Colon (tissue), 2 donors: ENCODE results near the gene KPNA1.
"Not testable (repeated sequence)": the region's sequence is repeated elsewhere in the genome, so short reads cannot be mapped to it uniquely, and the experiment has no call there.

Source experiments
- FAIRE-seq: peaks from 2 replicates; lab custom pipeline; 2012; peaks lifted over from hg19 to GRCh38; lab: Jason Lieb, UNC
- donor health status: control.
- donor health status: control.

KPNA1 gene

DNA sequence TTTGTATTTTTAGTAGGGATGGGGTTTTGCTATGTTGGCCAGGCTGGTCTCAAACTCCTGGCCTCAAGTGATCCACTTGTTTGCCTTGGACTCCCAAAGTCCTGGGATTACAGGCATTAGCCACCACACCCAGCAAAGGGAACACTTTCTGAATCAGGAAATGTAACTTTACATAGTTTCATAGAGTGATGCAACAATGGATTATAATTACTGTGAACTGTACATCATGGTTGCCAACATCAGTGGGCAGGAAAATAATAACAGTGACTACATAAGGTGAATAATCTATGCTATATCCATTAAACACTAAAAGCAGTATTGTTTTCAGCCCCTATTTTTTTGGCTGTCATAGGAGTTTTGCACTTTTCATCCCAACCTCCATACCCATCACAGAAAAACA lies 5.0 kb upstream of the KPNA1 start:
- no peak for FAIRE-seq

DNA sequence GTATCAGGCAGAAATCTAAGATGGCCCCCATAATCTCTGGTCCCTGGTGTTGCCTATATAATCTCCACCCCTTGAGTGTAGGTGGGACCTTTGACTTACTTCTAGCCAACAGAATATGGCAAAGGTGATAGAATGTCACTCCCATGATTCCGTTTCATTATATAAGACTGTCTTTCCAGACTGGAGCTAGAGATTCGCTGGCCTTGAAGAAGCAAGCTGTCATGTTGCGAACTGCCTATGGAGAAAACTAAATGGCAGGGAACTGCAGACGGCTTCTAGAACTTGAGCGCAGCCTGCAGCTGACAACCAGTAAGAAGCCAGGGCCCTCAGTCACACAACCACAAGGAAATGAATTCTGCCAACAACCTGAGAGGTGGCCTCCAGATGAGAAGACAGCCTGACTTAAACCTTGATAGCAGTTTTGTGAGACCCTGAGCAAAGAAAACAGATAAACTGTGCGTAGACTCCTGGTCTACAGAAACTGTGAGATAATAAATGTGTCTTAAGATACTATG lies 2.2 kb upstream of the KPNA1 start:
- no peak for FAIRE-seq

DNA sequence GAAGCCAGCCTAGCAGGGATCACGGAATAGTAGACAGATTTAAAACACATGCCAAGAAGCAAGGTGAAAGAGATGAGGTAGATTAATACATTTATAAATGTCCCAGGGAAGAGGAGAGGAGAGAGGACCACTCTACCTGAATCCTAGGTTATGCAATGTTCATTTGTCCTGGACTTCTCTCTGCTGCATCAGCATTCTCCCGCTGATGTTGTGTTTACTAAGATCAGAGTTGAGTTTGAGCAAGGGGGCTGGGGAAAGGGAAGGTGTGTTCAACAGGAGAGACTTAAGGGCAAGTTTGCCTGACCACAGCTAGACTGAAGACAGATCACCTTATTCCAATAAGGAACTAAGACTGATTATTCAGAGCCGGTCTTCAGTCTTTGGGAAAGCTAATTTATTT lies 1.1 kb upstream of the KPNA1 start:
- no peak for FAIRE-seq

DNA sequence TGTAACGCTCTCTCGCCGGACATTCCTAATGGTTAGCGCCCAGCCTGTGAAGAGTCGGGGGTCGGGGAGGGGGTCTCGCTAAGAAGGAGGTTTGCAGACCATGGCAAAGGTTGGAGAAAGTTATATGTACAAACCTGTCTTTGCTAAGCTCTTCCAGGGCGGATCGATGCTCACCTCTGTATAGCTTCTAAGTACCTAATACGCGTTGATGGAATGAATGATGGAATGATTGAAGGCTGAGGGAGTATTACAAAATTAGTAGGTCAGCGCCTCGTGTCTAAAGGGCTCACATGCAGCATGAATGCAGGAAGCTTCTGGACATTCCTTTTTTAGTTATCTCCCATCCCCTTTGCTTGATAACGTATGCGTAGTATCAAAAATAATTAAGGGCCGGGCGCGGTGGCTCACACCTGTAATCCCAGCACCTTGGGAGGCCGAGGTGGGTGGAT lies 305 bp upstream of the KPNA1 start:
- FAIRE-seq = no peak

DNA sequence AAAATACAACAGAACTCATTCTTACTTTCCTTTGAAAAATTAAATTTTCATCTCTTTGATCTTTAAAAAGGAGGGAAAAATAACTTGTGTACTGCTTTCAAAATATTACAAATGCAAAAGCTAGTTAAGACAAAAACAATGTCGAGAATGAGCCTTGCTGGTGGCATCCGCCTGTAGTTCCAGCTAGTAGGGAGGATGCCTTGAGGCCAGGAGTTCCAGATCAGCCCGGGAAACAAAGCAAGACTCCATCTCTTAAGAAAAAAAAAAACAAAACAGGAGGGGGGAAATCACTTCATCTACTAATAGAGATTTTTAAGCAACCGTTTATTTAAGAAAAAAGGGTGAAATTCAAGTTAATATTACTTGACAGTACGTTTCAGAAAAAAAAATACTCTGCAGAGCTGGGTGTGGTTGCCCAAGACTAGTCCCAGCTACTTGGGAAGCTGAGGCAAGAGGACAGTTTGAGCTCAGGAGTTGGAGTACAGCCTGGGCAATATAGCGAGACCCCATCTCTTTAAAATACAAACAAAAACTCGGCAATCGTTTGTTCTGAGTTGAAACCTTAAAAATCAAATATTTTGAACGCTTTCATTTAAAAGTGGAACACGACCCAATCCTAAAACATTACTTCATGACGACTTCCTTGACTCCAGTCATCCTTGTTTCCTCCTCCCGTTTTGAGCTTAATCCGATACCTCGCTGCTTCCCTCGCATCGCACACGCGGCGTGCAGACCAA lies 1.2 kb downstream of the KPNA1 start:
- FAIRE-seq = no peak

DNA sequence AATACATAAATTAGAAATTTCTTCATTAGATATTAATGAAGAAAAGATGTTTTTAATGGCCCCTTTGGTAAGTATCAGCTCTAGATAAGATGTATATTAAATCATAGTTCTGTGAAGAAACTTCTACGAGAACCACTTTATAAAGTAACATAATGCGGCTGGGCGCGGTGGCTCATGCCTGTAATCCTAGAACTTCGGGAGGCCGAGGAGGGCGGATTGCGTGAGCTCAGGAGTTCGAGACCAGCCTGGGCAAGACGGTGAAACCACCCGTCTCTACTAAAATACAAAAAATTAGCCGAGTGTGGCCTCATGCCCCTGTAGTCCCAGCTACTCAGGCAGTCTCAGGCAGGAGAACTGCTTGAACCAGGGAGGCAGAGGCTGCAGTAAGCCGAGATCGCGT lies 2.5 kb downstream of the KPNA1 start:
- FAIRE-seq = no peak

DNA sequence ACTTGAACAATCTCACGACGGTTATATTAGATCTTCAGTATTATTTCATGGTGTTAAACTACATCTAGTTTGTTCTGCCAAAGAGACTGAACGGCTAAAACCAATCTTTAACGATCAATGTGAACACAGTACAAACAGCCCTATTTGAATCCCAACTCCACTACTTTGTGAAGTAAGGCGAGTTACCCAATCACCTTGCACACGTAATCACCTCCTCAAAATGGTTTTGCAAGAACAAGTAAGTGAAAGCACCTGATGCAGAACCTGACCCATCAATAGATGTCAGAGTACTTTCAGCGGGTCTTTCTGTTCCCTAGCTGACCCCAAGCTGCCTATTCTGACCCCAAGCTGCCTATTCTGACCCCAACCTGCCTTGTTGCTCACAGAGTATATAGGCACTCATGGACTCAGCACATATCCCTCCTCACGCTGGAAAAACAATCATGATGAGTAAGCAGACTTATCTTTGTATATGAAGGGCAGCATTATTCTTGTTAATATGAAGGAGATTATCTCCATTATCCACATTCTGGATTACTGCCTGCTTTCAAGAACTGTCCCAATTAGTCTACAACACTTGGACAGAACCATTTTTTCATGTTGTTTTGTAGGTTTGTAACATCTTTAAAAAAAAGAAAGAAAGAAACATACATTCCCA lies 3.7 kb downstream of the KPNA1 start:
- no peak for FAIRE-seq

DNA sequence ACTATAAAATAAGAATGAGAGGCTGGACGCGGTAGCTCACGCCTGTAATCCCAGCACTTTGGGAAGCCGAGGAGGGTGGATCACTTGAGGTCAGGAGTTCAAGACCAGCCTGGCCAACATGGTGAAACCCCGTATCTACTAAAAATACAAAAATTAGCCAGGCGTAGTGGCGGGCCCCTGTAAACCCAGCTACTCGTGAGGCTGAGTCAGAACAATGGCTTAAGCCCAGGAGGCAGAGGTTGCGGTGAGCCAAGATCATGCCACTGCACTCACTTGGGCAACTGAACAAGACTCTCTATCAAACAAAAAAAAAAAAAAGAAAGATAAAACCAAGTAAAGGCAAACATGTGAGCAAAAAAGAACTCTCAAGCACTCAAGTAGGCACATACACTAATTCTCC lies 5.8 kb downstream of the KPNA1 start:
- not testable (repeated sequence) for FAIRE-seq

DNA sequence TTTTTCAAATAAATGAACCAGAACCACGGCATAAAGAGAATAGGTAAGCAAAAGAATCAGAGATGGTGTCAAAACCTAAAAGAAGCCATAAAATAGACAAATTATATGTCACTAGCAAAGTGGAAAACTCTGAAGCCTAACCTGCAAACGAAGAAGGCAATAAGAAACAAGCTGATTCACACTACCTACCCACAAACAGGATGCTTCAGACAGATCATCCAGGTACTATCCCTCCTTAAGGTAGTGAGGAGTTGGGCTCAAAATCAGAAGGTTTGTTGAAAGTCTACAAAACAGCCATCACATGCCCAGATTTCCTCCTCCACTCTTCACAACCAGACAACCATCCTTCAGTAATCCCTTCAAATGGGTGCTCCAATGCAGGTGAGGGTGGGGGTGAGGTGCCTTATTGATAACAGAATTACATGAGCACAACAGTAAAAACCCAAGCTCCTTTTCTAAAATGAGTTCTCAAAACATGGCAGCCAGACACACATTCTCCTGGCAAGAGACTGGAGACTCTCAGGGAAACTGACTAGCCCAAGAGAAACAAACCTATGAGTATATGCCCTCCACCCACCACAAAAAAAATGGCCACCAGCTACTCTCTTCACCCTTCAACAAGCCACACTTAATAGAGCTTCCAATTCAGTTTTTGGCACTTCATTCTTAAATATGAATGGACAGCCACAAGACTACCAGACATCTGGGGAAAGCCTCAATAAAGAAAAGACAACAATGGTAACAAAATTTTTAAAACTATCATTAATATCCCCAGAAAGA lies 6.4 kb downstream of the KPNA1 start:
- no peak for FAIRE-seq

DNA sequence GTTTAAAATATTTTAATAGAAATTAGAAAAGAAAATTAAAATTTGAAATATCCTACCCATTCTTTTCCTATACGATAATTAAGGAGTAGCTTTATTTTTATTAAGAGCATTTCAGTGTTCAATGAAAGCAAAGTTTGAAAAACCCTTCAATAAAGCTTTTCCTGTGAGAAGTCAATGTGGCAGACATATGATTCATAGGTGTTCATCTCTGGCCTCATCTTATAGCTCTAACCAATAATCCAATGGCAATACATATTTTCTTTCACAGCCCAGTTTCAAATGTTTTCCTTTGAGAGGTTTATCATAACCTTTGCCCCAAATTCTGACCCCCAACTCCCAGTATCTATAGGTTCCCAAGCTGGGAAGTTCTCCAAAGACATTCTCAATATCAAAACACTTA lies 8.3 kb downstream of the KPNA1 start:
- no peak for FAIRE-seq

DNA sequence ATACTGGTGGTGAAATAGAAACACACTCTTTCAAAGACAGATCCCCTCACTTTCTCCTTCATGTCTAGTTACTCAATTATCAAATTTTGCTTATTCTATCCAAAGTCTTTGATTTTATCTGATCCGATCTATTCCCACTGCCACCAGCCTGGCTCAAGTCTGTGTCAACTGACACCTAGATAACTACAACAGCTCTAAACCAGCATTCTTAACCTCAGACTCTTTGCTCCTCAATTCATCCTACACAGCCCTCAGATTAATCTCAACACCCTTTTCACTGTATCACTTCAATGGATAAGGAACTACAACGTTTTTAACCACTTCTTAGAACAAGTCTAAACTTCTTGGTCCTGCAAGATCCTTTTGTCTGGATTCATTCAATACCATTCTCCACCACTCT lies 9.1 kb downstream of the KPNA1 start:
- no peak for FAIRE-seq

DNA sequence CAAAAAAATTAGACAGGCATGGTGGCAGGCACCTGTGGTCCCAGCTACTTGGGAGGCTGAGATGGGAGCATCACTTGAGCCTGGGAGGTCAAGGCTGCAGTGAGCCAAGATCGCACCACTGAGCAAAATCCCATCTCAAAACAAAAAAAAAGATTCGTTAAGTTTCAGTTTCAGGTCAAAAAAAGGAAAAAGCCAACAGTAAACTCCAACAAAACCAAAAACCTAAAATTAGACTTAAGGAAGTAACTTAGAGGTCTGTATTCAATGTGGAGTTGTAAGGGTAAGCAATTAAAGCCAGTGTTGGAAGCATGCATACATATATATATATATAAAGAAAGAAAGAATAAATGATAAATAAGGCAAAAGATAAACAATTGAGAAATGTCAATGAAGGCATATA lies 11.8 kb downstream of the KPNA1 start:
- FAIRE-seq = no peak

DNA sequence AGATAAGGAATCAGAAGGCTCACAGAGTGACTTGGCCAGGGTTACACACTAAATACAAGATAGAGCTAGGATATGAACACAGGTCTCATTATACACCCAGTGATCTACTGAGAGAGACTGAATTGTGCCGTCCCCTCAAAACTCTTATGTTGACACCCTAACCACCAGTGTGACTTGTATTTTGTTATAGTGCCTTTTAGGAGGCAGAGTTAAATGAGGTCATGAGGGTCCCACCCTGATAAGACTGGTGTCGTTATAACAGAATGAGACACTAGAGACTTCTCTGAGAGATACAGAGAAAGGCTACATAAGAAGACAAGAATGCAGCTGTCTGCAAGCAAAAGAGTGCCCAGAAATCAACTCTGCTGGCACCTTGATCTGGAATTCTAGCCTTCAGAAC lies 12.6 kb downstream of the KPNA1 start:
- FAIRE-seq = no peak

DNA sequence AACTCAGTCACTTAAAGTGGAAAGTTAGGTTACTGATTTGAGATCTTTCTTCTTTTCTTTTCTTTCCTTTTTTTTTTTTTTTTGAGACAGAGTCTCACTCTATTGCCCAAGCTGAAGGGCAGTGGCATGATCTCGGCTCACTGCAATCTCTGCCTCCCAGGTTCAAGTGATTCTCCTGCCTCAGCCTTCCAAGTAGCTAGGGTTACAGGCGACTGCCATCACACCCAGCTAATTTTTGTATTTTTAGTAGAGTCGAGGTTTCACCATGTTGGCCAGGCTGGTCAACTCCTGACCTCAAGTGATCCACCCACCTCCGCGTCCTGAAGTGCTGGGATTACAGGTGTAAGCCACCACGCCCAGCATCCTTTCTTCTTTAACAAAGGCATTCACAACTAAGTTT lies 13.8 kb downstream of the KPNA1 start:
- not testable (repeated sequence) for FAIRE-seq

DNA sequence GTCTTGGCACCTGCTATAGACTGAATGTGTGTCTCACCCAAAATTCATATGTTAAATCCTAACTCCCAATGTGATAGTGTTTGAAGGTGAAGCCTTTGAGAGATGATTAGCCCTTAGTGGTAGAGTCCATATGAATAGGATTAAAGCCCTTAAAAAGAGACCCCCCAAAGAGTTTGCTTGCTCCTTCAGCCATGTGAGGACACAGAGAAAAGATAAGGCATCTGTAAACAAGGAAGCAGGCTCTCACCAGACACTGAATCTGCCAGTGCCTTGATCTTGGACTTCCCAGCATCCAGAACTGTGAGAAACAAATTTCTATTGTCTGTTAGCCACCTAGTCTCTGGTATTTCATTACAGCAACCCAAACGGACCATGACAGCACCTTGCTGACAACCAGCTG lies 16.6 kb downstream of the KPNA1 start:
- FAIRE-seq = no peak

DNA sequence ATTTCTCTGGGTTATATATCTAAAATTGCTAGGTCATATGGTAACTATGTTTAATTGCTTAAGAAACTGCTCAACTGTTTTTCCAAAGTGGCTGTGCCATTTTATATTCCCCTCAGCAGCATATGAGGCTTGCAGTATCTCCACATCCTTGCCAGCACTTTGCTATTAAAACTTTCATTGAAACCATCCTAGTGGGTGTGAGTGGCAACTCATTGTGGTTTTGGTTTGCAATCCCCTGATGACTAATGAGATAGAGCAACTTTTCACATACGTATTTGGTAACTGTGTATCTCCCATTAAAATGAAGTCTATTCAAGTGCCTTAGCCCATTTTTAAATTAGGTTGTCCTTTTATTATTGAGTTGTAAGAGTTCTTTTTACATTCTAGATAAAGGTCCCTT lies 17.3 kb downstream of the KPNA1 start:
- no peak for FAIRE-seq

DNA sequence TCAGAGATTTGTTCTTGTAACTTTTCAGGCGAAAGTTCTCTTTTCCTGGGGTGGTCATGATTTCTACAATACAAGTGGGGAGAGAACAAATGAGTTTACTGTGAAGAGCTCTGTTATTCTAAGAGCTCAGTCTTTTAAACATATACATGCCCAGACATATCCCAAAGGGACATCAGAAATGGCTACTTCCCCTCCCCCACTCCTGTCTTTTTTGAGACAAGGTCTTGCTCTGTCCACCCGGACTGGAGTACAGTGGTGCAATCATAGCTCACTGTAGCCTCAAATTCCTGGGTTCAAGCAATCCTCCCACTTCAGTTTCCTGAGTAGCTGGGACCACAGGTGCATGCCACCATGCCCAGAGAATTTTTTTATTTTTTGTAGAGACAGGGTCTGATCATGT lies 18.2 kb downstream of the KPNA1 start:
- no peak for FAIRE-seq

DNA sequence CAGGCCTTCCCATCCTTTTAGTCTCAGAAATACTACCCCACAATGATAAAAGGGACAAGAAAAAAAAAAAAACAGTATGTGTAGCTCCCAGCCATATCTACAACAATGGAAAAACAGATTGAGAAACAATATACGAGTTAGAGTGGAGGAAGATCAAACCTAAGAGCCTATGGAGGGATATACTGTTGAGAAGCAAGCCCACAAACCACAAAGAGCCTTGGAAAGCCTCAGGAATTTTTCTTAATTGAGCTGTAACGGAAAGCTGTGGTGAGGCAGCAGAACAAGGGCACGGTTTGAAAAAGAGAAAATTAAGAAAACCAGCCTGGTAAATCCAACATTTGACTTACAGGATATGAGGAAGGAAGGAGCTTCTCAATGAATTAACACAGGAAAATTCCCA lies 21.4 kb downstream of the KPNA1 start:
- no peak for FAIRE-seq

DNA sequence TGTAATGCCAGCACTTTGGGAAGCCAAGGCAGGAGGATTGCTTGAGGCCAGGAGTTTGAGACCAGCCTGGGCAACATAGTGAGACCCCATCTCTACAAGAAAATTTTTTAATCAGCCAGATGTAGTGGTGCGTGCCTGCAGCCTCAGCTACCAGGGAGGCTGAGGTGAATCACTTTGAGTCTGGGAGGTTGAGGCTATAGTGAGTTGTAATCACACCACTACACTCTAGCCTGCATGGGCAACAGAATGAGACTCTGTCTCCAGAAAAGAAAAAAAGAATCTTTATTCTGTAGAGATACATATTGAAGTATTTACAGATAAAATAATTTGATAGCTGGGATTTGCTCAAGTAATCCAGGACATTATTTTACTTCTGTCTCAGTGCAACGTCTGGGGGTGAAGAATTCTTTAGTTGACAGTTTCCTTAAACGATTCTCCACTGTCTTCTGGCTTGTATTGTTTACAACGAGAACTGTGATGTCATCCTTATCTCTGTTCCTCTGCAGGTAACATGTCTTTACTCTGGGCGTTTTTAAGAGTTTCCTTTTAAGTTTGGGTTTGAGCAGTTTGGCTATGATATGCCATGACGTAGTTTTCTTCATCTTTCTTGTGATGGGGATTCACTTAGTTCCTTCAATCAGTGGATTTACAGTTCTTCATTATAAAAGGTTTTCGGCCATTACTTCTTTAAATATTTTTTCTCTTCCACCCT lies 26.3 kb downstream of the KPNA1 start:
- no peak for FAIRE-seq

DNA sequence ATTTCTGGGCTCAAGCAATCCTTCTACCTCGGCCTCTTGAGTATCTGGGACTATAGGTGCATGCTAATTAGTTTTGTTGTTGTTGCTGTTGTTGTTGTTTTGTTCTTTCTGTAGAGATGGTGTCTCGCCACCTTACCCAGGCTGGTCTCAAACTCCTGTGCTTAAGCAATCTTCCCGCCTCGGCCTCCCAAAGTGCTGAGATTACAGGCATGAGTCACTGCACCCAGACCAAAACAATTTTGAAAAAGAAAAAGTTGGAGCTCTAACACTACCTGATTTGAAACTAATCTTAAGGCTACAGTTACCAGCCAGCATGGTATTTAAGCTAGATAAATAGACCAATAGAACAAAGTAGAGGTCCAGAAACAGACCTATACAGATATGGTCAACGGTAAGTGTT lies 29.8 kb downstream of the KPNA1 start:
- FAIRE-seq = no peak

DNA sequence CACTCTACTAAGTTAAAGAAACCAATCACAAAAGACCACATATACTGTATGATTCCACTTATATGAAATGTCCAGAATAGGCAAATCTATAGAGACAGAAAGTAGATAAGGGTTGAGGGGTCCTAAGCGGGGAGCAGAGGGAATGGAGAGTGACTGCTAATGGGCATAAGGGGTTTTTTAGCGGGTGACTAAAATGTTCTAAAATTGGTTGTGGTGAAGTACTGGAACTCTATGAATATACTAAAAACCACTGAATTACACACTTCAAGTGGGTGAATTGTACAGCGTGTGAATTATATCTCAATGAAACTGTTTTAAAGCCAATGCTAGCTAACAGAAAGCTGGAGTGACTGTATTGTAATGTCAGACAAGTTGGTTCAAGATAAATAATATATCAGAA lies 33.3 kb downstream of the KPNA1 start:
- no peak for FAIRE-seq

DNA sequence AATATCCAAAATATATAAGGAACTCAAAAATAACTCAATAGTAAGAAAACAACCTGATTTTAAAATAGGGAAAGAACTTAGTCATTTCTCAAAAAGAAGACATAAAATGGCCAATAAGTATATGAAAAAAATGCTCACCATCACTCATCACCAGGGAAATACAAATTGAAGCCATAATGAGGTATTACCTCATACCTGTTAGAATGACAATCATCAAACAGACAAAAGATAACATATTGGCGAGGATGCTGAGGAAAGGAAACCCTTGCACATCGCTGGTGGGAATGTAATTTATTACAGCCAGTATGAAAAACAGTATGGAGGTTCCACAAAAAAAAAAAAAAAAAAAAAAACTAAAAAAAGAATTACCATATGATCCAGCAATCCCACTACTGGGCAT lies 38.2 kb downstream of the KPNA1 start:
- no peak for FAIRE-seq
